GM21367 (cell line): ENCODE data around the gene TRAT1.
"Not testable (repeated sequence)": the region's sequence is repeated elsewhere in the genome, so short reads cannot be mapped to it uniquely, and the experiment has no call there.

Source experiments
- ATAC-seq: cut with Tn5 transposase; IDR thresholded peaks from one replicate; pipeline ENCODE4 v1.9.1; 2021; ENCODE audit not compliant: unreplicated experiment

TRAT1 gene

GRCh38 chr3:108822123-108822897 is at the start of gene TRAT1:
TSS of gene TRAT1 (plus strand) at chr3:108822786. CDS start at chr3:108822928, 142 bp downstream.
- no peak for ATAC-seq

- ATAC-seq = no peak
These were observed 46.9 kb upstream of the TRAT1 start for GRCh38 chr3:108775649-108776048.

DNA sequence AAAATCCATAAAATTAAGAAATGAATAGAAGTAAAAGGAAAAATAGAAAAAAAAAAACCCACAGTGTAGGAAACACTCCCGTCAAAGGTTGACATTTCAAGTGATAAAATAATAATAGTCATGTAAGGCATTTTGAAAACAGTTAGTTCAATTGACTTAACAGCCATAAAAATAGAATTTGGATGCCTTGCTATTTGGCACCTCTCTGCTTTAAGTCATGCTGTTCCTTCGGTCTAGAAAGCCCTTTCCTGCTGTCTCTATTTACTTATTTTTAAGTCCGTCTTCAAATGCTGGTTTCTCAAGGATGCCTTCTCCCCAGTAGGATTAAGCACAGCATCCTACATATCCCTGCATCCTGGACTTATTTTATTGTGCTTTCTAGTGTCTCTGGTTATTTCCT is 43.1 kb upstream of the TRAT1 start:
- no peak for ATAC-seq

GRCh38 chr3:108780235-108780634 is 42.4 kb upstream of the TRAT1 start:
- no peak for ATAC-seq

DNA sequence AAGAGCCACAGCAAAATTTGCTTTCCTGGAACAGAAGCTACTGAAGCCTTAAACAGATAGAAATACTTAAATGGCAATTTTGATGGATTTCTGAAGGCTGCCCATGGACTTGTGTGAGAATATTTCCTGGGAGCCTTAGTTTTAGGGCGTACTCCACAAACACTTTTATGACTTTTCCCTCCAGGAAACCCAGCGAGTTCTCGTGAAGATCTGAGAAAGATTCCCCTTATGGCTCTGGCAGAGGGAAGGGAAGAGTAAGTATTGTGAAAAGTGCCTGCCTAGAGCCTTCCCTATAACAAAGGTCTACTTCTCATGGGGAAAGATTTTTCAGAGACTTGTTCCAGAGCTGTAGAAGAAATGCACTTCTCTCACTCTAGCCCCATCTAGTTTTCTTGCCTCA is 31.1 kb upstream of the TRAT1 start:
- ATAC-seq = no peak

GRCh38 chr3:108804437-108804836 is 18.1 kb upstream of the TRAT1 start:
- no peak for ATAC-seq

- ATAC-seq = no peak
These were observed 17.6 kb upstream of the TRAT1 start for GRCh38 chr3:108804966-108805365.

DNA sequence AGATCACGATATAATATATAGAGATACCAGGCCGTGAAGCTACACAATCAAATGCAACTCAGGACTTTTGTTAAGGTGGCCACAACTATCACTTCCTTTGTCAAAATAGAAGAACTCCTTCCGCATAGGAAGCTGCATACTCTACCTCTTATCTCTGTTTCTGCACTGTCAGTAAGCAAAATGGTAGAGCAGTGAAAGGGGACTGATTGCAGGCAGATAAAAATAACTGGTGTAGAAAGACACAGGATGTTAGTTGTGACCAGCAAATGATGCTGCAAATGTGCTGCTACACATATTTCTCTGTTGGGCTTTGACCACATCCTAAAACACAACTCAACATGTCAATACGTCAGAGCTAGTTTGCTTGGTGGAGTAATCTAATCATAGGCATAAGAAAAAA is 16.3 kb upstream of the TRAT1 start:
- no peak for ATAC-seq

GRCh38 chr3:108818404-108818803 is 4.2 kb upstream of the TRAT1 start:
- ATAC-seq = peak; percentile 92

DNA sequence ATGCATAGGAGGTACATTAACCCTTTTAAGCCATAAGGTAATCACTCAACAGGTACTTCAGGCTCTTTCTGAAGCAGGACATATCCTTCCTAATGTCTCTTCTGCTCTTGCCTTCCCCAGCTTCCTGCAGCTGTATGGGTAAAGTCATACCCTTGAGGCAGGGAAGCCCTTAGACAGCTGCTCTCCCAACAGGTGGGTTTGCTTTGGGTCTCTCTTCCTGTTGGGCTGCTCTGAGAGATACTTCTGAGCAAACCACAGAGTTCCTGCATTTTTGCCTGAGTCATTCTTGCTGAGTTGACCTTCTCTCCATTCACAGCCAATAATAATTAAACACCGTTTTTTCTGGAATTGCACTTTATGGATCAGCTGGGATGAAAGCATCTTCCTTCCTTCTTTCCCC is 2.0 kb upstream of the TRAT1 start:
- no peak for ATAC-seq

- no peak for ATAC-seq
These were observed 641 bp downstream of the TRAT1 start for GRCh38 chr3:108823227-108823626.

GRCh38 chr3:108823803-108824202 is 1.2 kb downstream of the TRAT1 start:
- not testable (repeated sequence) for ATAC-seq

DNA sequence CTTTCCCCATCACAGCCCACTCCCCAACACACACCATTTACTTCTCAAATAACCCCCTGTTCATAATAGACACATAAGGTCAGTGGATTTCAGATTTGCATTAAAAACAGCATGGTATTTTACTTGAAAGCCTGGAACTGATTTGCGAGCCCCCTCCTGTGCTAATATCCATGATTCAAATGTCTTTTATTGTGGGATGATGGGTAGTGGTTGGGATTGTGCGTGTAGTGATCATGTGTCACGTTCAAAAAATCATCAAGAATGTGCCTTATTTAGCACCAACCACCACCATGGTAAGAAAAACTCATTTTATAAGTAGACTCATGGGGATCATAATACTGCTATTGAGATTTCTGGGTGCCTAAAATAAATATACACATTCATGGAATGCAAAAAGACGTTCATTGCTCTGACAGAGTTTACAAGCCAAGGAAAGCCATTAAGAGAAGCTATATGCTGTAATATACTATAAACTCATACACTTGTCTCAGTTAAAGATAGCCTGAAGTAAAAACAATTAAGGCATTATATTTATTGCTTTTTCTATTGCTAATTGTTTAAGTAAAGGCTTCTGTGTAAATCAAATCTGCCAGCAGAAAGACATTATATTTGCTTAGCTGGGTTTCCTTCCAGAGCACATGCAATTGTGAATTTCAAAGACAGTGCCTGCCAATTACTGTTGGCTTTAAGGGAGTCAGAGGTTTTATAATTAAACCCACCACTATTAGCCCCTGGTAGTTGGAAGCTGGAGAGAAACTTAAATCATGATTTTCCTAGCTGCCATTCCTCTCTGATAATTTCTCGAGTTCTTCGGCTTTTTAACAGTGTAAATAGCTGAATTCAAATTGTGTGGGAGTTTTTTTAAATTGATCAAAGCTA is 4.0 kb downstream of the TRAT1 start:
- ATAC-seq = no peak

DNA sequence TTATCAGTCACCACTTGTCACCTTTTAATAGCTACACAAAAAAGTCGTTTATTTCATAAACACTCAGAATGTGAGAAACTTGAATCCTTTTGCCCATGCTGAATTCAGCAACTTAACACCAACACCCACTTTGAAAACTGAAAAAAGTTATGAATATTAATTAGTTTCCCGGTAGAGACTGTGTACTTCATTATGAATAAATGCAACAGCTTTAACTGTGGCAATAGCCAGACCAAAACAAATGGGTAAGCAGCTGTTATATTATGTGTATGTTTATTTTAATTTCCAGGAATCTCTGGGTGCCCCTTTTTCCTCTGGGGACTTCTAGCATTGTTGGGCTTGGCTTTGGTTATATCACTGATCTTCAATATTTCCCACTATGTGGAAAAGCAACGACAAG is 7.8 kb downstream of the TRAT1 start:
- no peak for ATAC-seq

DNA sequence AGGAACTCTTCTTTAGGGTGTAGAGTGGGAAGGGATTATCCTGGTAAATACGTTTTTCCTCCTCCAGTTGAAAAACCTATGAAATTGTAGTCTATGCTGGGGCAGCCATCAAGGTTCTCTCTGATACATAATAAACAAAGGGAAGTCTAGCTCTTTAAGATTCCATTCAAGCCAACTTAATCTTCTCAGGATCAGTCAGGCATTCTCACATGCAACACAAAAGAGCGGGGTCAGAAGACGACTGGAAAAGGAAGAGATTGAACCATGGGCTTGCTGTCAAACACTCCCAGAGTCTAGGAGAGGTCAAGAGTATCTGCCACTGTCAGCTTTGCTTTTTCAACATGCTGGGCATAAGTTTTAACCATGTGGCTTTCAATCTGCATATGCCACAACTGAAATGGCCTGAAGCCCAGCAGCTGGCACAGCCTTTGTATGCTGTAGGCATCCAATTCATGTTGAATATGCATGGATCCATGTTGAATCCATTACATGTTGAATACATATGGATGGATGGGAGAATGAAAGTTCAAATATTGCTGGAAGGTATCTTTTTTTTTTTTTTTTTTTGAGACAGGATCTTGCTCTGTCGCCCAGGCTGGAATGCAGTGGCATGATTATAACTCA is 8.5 kb downstream of the TRAT1 start:
- ATAC-seq = no peak

GRCh38 chr3:108833611-108834010 is 11.0 kb downstream of the TRAT1 start:
- no peak for ATAC-seq

- no peak for ATAC-seq
These were observed 12.0 kb downstream of the TRAT1 start for GRCh38 chr3:108834551-108834950.

GRCh38 chr3:108835101-108835500 is 12.5 kb downstream of the TRAT1 start:
- ATAC-seq = no peak

- ATAC-seq = no peak
These were observed 15.8 kb downstream of the TRAT1 start for GRCh38 chr3:108838436-108838835.

DNA sequence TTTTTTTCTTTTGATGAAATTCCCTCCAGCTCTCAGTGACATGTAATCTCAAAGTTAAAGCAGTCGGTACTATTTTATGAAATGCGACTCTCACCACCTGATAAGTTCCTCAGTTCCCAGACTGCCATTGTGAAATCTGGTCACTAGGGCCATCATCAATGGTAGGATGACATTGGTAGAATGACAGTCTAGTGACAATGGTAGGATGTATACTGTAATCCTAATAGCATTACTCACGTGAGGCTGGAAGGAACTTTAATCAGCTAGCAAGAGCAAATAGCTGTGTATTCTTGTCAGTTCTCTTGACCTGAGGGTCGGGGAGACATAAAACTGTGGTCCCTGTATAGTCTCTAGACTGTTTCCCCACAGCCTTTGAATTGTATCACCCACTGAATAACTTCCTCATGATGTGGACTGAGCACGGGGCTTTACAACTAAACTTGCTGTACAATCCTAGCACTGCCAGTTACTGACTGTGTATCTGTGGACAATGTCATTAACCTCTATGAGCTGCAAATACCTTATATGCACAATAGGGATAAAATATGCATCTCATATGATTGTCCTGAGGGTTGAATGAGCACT is 23.2 kb downstream of the TRAT1 start:
- ATAC-seq = no peak

GRCh38 chr3:108847187-108847586 is 24.6 kb downstream of the TRAT1 start:
- ATAC-seq = no peak
